HG02885 (cell line): ENCODE data around the gene MAP2.

Experiments
- ATAC-seq: cut with Tn5 transposase; IDR thresholded peaks from one replicate; pipeline ENCODE4 v1.9.1; 2021; ENCODE audit warnings: mild to moderate bottlenecking; ENCODE audit not compliant: unreplicated experiment, poor library complexity

The MAP2 gene

DNA sequence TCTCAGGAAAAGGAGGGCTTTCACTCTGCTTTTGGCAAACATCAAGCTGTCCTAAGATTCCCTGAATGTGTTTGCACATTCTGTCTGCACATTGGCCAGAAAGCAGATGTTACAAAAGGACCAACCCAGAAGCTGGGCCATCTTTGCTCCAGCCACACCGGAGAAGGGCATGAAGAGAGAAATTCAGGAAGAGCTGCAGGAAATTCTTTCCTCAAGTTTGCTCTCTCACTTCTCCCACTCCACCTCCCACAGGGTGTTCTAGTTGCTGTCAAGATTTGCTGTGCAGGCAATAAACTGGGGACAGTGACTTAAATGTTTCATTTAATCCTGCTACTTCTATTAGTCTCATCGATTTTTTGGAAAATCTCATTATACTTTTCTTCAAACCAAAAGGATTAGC is 210.1 kb downstream of the MAP2 start:
- no peak for ATAC-seq

DNA sequence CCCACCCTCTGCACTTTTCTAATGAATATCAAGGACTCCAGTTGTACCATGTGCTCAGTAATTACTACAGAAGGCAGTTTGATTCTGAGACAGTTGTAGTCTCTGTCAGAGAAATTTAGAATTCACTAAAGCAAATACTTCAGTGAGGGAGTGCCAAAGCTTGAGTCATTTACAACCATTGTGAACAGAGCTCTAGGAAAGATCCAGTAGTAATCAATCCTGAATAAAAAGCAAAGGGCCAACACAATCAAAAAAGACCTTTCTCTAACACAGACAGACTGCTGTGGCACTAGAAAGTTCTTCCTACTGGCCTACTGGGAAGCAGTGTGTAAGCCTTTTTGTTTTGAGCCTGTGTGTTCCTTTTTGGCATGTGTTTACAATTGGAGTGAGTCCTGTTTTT is 212.2 kb downstream of the MAP2 start:
- no peak for ATAC-seq

DNA sequence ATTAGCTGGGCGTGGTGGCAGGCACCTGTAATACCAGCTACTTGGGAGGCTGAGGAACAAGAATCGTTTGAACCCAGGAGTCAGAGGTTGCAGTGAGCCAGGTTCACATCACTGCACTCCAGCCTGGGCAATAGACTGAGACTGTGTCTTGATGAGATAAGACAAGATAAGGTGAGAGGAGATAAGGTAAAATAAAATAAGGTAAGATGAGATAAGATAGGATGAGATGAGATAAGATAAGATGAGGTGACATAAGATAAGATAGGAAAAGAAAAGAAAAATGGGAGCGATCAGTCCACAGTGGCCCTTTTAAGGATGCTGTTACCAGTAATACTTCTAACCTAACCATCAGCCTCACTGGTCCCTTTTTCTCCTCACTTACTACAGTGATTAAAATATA is 213.4 kb downstream of the MAP2 start:
- ATAC-seq = no peak

- ATAC-seq = no peak
Measured at GRCh38 chr2:209638346-209638745, 214.5 kb downstream of the MAP2 start.

DNA sequence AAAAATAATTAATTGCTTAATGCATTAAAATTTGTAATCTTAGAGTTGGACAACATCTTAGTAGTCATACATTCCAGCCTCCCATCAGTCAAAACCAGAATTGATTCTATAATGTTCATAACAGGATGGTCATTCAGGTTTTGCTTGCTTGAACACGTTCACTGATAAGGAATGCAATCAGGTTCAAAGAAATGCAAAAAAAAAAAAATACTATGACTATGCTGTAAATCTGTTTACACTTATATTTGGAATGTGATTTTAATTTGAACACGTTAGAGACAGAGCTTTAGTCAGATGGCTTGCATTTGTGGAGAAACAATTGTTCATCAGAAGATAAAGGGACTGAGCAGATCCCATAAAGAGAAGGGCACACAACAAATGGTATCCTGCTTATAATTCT is 216.5 kb downstream of the MAP2 start:
- no peak for ATAC-seq

DNA sequence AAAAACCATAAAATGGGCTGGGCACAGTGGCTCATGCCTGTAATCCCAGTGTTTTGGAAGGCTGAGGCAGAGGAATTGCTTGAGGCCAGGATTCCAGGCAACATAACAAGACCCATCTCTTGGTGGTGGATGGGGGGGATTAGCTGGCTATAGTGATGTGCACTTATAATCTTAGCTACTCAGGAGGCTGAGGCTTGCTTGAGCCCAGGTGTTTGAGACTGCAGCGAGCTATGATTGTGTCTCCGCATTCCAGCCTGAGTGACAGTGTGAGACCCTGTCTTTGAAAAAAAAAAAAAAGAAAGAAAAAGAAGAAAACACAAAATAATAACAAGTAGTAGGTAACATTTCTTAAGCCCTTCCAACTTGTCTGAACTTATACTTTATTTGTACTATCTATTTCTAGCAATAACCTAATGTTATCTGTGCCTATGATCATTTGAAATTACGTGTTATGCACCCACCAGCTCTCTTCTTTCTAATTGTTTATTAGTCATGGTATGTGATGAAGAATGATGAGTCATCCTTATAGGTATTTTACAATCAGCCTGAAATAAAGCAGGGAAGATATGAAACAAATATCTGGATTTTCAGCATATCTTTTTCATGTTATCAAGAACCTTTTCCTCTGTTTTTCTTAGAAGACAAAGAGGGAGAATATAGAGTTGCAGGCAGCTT is 218.4 kb downstream of the MAP2 start:
- ATAC-seq = no peak

DNA sequence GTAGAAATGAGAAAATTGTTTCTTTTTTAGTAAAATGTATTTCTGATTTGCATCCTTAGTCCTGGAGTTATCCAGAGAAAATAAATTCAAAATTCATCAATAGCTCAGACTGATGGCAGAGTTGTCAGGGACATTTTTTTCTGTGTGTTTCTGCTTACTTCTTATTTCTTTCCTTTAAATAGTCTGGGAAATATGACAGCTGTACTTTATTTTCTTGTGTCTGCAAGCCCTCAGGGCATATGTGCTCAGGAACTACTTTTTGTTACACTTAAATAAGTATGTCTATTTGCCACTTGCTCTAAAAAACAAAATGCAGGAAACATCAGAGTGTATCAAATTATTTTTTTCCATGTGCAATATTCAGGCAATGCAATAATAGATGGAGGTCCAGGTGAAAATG is 221.0 kb downstream of the MAP2 start:
- no peak for ATAC-seq

DNA sequence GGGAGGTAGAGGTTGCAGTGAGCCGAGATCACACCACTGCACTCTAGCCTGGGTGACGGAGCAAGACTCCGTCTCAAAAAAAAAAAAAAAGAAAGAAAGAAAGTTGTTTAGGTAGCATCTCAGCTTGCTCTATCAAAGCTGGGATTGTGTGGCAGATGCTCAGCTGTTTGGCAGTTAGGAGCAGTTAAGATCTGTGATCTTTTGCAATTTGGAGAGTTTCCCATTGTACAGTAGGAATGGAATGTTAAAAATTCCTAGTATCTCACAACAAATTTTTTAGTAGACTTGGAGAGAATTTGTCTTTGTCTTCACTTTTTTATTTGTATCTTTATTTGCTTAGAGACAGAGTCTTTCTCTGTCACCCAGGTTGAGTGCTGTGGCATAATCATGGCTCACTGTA is 224.9 kb downstream of the MAP2 start:
- ATAC-seq = no peak

DNA sequence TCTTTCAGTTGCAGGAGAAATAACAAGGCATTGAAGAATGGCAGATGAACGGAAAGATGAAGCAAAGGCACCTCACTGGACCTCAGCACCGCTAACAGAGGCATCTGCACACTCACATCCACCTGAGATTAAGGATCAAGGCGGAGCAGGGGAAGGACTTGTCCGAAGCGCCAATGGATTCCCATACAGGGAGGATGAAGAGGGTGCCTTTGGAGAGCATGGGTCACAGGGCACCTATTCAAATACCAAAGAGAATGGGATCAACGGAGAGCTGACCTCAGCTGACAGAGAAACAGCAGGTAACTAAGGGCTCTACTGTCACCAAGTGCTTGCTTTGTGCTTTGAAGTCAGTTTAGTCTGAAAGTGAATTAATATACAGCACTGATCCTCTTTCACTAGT is 229.3 kb downstream of the MAP2 start:
- no peak for ATAC-seq

DNA sequence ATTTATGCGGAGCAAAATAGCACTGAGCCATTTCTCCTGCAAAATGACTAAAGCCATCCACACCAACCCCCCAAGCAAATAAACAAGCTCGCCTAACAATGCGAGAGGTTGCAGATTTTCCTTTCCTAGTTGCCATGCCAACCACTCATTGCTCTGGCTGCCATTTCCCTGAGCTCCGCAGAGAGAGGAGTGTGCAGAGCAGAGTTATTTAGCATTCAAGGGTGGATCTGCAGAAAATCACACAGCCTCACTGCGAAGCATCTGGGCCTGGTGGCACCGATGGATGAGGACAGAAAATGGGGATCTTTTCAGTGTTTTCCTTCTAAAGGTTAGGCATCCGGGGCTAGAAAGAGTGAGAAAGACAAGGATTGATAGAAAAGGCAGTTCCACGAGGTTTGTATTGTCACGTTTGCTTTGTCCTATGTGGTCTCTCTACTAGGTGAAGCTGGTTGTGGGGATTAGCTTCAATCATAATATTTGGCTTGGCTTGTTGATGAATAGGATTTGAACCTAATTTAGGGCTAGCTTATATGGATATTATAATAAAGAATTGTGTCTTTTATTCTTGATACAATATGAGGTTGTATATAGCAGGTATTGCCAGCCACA is 237.5 kb downstream of the MAP2 start:
- no peak for ATAC-seq

DNA sequence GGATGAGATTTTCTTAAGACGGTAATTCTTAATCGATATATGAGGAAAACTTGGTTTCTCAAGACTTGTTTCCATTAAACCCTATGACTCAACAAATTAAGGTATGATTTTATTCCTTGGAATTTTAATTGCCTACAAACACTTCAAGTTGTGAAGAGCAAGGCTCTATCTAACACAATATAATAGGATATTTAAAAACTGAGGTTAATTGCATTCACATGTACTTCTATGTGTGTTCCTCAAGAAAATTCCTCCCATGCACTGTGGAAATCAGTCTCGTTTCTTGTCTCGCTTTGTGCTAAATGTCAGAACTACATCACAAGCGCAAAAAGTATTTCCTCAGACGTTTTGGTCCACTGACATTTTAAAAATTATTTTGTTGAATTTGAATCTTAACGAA is 238.2 kb downstream of the MAP2 start:
- no peak for ATAC-seq

- ATAC-seq = peak; percentile 65
Measured at GRCh38 chr2:209663139-209663538, 239.3 kb downstream of the MAP2 start.

GRCh38 chr2:209663656-209664055 is 239.8 kb downstream of the MAP2 start:
- ATAC-seq = no peak

GRCh38 chr2:209666296-209666695 is 242.4 kb downstream of the MAP2 start:
- ATAC-seq = no peak

GRCh38 chr2:209671020-209671680 is 247.3 kb downstream of the MAP2 start:
- no peak for ATAC-seq

DNA sequence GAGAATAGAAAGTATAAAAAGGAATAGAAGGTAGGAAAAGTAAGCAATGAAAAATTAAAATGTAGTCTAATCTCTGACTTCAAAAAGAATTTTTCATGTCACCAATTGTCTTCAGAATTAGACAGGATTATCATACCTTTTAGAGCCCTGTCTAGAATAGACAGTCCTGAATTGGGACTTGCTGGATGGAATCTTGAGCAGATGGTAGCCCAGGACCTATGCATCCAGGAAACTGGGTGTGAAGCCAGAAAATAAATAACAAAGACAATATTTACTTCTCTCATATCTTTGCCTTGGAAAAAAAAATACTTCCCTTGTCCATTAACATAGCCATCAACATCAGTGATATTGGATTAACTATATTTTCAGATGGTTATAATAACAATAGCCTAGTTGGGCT is 250.0 kb downstream of the MAP2 start:
- no peak for ATAC-seq

DNA sequence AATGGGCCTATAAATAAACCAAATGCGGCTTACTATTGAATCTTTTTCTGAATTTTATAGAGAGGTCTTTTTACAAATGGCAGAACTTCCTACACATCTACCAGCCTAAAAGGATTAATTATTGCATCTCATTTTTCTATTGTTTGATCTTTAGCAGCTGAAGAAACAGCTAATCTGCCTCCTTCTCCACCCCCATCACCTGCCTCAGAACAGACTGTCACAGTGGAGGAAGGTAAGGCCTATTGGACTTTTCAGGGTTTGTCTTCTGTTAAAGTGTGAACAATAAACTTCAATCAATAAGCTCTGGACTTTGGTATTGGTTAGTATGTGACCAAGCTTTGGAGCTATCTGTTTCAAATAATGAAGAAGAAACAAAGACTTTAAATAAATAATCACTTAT is 256.7 kb downstream of the MAP2 start:
- ATAC-seq = no peak

DNA sequence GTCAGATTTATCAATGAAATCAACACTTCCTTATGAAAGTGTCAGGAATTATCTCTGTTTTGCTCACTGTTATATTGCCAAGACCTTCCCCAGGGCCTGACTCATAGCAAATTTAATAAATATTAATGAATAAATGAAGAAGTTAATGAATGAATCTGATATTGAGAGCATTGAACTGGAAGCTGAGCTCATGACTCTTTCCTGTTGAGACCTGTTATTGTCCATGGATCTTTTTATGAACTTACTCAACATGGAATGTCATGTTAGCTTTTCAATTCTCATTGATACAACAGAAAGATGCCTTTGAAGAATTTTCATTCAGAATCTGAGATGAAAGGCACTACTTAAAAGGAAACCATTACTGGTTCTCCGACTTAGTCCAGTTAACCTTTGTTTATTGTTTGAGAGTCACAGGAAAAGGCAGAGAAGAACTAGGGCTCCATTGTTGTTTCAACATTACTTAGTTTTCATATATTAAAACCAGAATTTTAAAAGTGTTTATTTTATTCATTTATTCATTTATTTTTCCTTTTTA is 257.4 kb downstream of the MAP2 start:
- no peak for ATAC-seq

- ATAC-seq = no peak
Measured at GRCh38 chr2:209682646-209683045, 258.8 kb downstream of the MAP2 start.

- ATAC-seq = no peak
Measured at GRCh38 chr2:209685340-209685739, 261.5 kb downstream of the MAP2 start.

GRCh38 chr2:209685963-209686362 is 262.1 kb downstream of the MAP2 start:
- ATAC-seq = no peak

DNA sequence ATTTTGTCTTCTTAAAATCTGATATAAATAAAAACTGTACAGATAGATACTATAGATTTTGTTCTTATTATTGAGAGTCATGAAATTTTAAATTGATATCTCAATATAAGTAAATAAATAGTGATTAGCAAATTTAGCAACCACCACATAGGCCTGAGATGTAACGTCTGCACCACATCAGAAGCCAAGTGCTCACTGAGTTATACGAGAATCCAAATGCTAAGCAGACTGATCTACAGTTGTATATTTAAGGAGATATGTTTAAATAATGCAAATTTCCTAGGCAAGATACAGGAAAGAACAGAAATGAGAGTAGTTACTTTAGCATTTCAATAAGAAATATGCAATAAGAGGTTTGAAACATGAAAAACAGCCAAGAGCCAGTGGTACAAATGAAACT is 262.6 kb downstream of the MAP2 start:
- no peak for ATAC-seq
